SK-N-MC (cell line): ENCODE results near the gene DSE.
A peak's percentile ranks its signal among the peaks of the same experiment; 100 is the strongest.

Experiments
- DNase-seq: peaks from one replicate; pipeline ENCODE4 v3.0.0-alpha.2; 2011; ENCODE audit warnings: low read depth, low spot score
- H3K27ac ChIP-seq: fragments of 200-600 bp; sonication (generic); 2 replicates; pipeline ENCODE4 v1.5.1; 2016; ENCODE audit warnings: mixed run types
- H3K36me3 ChIP-seq: fragments of 200-600 bp; sonication (generic); 2 replicates; pipeline ENCODE4 v1.6.1; 2017; ENCODE audit warnings: antibody characterized with exemption, low read length, mixed read lengths; ENCODE audit not compliant: insufficient read depth
- H3K4me3 ChIP-seq: fragments of 200-600 bp; sonication (generic); 2 replicates; pipeline ENCODE4 v1.5.1; 2016
- H3K9ac ChIP-seq: fragments of 200-600 bp; sonication (generic); 2 replicates; pipeline ENCODE4 v1.8.0; 2017; ENCODE audit warnings: mixed run types, mixed read lengths; ENCODE audit not compliant: insufficient read length
- H3K9me3 ChIP-seq: fragments of 200-600 bp; sonication (generic); 2 replicates; pipeline ENCODE4 v1.6.1; 2017; ENCODE audit warnings: low read depth, mild to moderate bottlenecking, antibody characterized with exemption, low read length, moderate library complexity, mixed read lengths
- EZH2 ChIP-seq: fragments of 200-600 bp; sonication (generic); IDR thresholded peaks from one replicate; pipeline ENCODE4 v1.6.1; 2017; ENCODE audit warnings: antibody characterized with exemption
- FOXP2 ChIP-seq: optimal IDR thresholded peaks from 2 replicates; pipeline ENCODE3; 2011; ENCODE audit warnings: mild to moderate bottlenecking, moderate library complexity; ENCODE audit not compliant: insufficient read depth; ENCODE audit errors: extremely low read length, control extremely low read depth
- POLR2AphosphoS5 ChIP-seq: IDR thresholded peaks from 2 replicates; pipeline ENCODE4 v1.6.1; 2012; ENCODE audit warnings: mild to moderate bottlenecking, low read depth, low read length, borderline replicate concordance

The DSE gene

DNA sequence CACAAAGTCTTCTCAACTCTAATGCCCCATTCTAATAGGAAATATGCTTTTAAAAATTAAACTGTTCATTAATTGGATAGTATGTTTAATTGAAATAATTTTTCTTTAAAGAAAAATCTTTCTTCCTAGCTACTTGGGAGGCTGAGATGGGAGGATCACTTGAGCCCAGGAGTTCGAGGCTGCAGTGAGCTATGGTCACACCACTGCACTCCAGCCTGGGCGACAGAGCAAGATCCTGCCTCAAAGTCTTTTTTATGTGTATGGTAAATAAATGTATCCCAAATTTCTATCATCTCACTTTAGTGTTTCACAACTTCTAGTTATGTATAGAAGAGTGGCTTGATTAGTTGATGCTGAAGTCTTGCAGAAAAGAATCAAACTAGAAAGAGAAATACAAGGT lies 4.5 kb downstream of the DSE start:
- Histone ChIP-seq H3K27ac (no peak overlapping the region), H3K36me3 (no peaks in the 10 kb centered on the region)

DNA sequence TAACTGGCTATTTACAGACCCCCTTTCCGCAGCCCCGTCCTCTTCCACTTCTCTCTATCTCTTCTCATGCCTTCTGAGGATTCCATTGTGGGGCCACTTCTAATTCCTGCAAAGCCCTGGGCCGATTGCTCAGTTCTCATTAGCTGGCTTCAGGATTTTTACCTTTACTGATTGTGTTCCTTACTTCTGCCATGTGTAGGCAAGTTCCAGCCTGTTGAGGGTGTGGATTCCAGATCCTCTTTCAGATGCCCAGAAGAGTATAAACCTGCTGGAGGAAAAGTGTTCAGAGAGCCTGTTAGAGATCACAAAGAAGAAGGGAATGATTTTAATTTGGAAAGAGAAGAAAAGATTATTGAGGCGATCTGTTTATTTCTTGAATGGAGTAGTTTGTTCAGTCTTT lies 5.4 kb downstream of the DSE start:
- no peak overlapping the region for H3K9ac ChIP-seq
- H3K4me3 ChIP-seq, result no peak overlapping the region
- H3K9me3 ChIP-seq, result no peaks in the 10 kb centered on the region
- H3K36me3 ChIP-seq, result no peaks in the 10 kb centered on the region
- no peak for DNase-seq
- no peak for TF ChIP-seq EZH2
- TF ChIP-seq FOXP2, result no peak
- TF ChIP-seq POLR2AphosphoS5, result no peak
- no peak overlapping the region for H3K27ac ChIP-seq

More for the DNA sequence above, 4.5 kb downstream of the DSE start:
- H3K9me3 ChIP-seq, result no peaks in the 10 kb centered on the region
- no peak overlapping the region for H3K4me3 ChIP-seq
- no peak for DNase-seq
- TF ChIP-seq FOXP2, result no peak
- no peak for TF ChIP-seq EZH2
- TF ChIP-seq POLR2AphosphoS5, result no peak
- no peak overlapping the region for H3K9ac ChIP-seq

DNA sequence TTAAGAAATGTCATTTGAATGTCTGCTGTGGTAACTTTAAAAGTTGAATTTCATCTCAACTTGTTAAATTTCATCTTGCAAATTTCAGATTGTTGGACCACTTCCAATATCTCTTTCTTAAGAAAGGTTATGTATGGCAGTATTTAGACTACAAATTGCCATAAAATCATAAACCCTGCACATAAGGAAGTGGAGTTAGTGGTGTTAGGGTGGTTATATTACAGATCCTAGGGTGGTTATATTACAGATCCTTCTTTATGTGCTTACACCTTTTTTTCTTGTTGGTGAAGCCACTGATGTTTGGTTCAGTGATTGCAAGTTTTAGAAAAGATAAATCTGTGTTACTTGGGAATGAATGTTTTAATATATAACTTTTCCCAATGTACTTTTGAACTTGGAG lies 9.0 kb downstream of the DSE start:
- peak overlapping the region; percentile 8; the same call in 1 of the 2 replicates for H3K4me3 ChIP-seq
- no peak overlapping the region for H3K9ac ChIP-seq
- TF ChIP-seq FOXP2 (no peak), POLR2AphosphoS5 (no peak; the same call in 1 of the 2 replicates), EZH2 (no peak)
- H3K9me3 ChIP-seq, result no peaks in the 10 kb centered on the region
- no peaks in the 10 kb centered on the region for H3K36me3 ChIP-seq
- H3K27ac ChIP-seq, result peak overlapping the region; percentile 39; the same call in 1 of the 2 replicates
- no peak for DNase-seq

DNA sequence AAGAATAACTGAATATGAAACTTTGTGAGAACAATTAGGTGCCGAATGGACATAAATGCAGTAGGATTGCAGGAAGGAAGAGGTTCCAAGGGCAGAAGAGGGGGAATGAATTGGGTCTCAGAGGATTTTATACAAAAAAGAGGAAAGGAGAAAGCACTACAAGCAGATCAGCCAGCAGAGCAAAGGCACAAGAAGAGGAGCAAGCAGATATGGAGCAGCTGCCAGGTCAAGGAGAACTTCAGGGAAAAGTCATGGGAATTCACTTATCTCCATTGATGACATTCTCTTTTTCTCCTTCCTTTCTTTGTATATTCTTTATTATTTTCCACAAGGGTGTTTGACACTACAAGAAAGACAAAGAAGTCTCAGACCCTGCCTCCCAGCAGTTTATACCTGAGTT lies 9.6 kb downstream of the DSE start:
- peak overlapping the region; percentile 39; the same call in 1 of the 2 replicates for H3K27ac ChIP-seq
- DNase-seq, result no peak
- H3K9ac ChIP-seq, result no peak overlapping the region
- no peaks in the 10 kb centered on the region for H3K36me3 ChIP-seq
- H3K4me3 ChIP-seq, result peak overlapping the region; percentile 8; the same call in 1 of the 2 replicates
- no peaks in the 10 kb centered on the region for H3K9me3 ChIP-seq
- TF ChIP-seq POLR2AphosphoS5 (no peak), FOXP2 (no peak), EZH2 (no peak)

DNA sequence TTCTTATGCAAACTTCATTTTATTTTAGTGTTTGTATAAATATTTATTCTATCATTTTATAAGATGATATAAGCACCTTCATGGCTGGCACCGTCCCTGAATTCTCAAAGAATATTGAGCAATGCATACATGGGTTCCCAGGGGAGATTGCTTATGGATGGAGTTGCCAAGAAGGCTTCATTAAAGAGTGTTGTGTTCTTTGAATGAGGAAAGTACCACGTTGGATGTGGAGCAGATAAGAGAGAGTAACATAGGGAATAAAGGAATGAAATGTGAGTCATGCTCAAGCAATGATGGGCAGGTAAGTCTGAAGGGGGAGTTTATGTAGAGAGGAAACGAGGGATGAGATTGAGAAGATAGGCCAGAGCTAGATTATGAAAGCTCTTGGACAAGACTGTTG lies 10.3 kb downstream of the DSE start:
- no peak overlapping the region for H3K4me3 ChIP-seq
- TF ChIP-seq POLR2AphosphoS5 (no peak), EZH2 (no peak), FOXP2 (no peak)
- no peak overlapping the region for H3K27ac ChIP-seq
- DNase-seq, result no peak
- no peak overlapping the region for H3K9ac ChIP-seq
- H3K36me3 ChIP-seq, result no peaks in the 10 kb centered on the region
- H3K9me3 ChIP-seq, result no peaks in the 10 kb centered on the region

DNA sequence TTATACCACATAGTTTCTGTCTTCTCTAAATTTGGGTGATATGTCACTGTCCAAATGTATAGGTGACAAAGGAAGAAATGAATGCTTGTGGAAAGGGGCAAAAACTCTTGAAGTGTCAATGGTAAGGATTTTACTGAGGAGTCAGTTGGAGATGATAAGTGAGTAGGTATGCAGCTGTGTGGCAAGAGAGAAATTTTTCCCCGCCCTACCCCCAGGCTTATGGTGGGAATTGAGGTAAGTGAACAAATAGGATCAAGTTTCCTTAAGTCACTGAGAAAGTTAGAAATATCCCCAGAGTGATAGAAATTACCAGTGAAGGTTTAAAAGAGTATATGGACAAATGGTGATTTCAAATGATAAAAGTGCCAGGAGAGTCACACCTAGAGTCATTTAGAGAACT lies 11.8 kb downstream of the DSE start:
- no peak overlapping the region for H3K27ac ChIP-seq

DNA sequence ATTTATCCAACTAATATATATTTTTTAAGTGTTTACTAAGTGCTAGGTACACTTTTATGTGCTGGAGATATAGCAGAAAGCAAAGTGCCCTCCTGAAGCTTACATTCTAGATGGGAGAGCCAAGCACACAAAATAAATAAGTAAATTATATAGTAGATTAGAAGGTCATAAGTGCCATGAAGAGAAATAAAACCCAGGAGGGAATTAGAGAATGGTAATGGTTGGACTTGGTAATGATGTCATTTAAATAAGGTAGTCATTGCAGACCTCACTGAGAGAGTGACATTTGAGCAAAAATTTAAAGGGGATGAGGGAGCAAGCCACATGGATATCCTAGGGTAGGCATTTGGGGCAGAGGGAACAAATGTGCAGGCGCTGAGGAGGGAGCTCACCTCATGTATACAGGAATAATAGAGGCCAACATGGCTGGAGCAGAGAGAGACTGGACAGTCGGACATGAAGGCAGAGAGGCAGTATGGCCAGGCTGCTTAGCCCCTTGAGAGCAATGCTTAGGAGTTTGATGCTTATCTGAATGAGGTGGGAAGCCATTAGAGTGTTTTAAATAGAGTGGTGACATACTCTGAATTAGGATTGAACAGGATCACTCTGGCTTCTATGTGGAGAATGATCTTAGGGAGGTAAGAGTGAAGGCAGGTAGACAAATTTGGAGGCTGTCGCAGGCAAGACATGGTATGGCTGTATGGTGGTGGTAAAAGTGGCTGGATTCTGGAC lies 14.1 kb downstream of the DSE start:
- Histone ChIP-seq H3K9ac (no peak overlapping the region), H3K36me3 (no peaks in the 10 kb centered on the region), H3K27ac (no peak overlapping the region), H3K9me3 (no peaks in the 10 kb centered on the region), H3K4me3 (no peak overlapping the region)
- TF ChIP-seq EZH2, result no peak
- TF ChIP-seq FOXP2, result no peak
- no peak for TF ChIP-seq POLR2AphosphoS5
- DNase-seq, result no peak

More for the DNA sequence above, 11.8 kb downstream of the DSE start:
- no peak for DNase-seq
- Histone ChIP-seq H3K9me3 (no peaks in the 10 kb centered on the region), H3K4me3 (no peak overlapping the region), H3K9ac (no peak overlapping the region), H3K36me3 (no peaks in the 10 kb centered on the region)
- TF ChIP-seq FOXP2 (no peak), EZH2 (no peak), POLR2AphosphoS5 (no peak)

DNA sequence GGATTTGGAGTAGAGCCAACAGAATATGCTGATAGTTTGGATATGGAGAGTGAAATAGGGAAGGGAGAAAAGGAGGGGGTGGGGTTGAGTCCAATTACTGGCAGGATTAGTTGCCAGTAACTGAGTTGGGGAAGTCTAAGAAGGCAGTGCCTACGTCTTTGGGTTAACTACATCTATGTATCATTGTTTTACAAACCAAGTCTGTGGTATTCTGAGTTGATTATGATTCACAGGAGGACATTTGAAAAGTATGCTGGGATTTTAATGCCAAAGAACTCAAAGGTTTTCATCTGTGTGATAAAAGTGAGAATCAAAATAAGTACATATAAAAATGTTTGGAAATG lies 14.7 kb downstream of the DSE start:
- Histone ChIP-seq H3K9ac (no peak overlapping the region), H3K27ac (no peak overlapping the region), H3K36me3 (no peaks in the 10 kb centered on the region), H3K9me3 (no peaks in the 10 kb centered on the region), H3K4me3 (no peak overlapping the region)
- TF ChIP-seq POLR2AphosphoS5, result no peak
- no peak for TF ChIP-seq EZH2
- no peak for TF ChIP-seq FOXP2
- DNase-seq, result no peak

DNA sequence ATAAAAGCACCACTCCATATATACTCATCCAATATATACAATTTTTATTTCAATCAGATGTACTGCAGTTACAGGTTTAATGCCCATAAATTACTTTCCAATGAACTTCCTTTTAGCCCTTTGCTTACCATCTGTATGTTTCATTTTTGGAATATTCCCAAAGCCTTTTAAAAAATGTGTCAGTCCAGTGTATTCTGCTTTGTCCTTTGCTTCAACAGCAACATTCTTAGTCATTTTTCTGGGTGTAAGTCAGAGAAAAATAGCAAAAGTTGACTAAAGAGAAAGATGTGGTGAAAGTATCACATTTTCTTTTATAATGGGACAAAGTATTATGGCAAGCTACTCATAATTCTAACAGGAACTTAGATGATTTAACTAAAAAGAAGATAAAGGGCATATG lies 15.2 kb downstream of the DSE start:
- H3K9ac ChIP-seq, result no peak overlapping the region
- no peak for DNase-seq
- H3K36me3 ChIP-seq, result no peaks in the 10 kb centered on the region
- H3K4me3 ChIP-seq, result no peak overlapping the region
- no peak overlapping the region for H3K27ac ChIP-seq
- no peaks in the 10 kb centered on the region for H3K9me3 ChIP-seq
- TF ChIP-seq FOXP2, result no peak
- TF ChIP-seq EZH2, result no peak
- TF ChIP-seq POLR2AphosphoS5, result no peak
